Measurements from ENCODE around the gene FRS3. TPM values are rescaled to one million over a fixed set of nuclear protein-coding genes. Genes with fewer than 3 reads are reported as not detected.

FRS3 gene
- total RNA-seq, 4 donors from 2014 or later, result 1.3 to 6.5 (median 4.0) TPM

DNA sequence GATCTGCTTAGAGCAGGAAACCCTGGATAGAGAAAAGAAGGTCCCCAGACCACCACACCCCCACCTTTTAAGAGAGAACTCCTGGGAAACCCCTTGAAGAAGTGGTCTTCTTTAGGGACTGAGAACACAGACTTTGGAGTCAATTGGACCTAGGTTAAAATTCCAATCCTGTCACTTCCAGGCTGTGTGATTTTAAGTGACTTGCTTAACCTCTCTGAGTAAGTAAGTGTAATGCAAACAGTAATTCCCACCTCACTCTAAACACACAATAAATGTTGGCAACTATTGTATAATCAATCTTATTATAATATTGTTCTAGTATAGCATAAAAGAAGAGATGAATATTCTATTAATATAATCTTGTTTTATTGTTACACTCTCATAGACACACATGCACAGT, 47.6 kb downstream of the FRS3 start:
- no peak overlapping the region for H3K4me3 ChIP-seq
- TF ChIP-seq POLR2AphosphoS5 (IDR thresholded peaks at IDR 0.05) (no peak), POLR2A (IDR thresholded peaks at IDR 0.05) (no peak), EP300 (IDR thresholded peaks at IDR 0.05) (no peak)
- TF ChIP-seq, protein P1, sequence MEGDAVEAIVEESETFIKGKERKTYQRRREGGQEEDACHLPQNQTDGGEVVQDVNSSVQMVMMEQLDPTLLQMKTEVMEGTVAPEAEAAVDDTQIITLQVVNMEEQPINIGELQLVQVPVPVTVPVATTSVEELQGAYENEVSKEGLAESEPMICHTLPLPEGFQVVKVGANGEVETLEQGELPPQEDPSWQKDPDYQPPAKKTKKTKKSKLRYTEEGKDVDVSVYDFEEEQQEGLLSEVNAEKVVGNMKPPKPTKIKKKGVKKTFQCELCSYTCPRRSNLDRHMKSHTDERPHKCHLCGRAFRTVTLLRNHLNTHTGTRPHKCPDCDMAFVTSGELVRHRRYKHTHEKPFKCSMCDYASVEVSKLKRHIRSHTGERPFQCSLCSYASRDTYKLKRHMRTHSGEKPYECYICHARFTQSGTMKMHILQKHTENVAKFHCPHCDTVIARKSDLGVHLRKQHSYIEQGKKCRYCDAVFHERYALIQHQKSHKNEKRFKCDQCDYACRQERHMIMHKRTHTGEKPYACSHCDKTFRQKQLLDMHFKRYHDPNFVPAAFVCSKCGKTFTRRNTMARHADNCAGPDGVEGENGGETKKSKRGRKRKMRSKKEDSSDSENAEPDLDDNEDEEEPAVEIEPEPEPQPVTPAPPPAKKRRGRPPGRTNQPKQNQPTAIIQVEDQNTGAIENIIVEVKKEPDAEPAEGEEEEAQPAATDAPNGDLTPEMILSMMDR (IDR thresholded peaks at IDR 0.05), result no peak
- peaks cover 0 to 77% (median 14%) of the 10 kb centered on the region in 3 donors for H3K4me1 ChIP-seq
- no peak overlapping the region for H3K27ac ChIP-seq
- H3K27me3 ChIP-seq, result no peaks in the 10 kb centered on the region
- ATAC-seq, result no peak
- peaks cover 0 to 4% of the 10 kb centered on the region in 2 donors for H3K36me3 ChIP-seq
- H3K9me3 ChIP-seq, result no peaks in the 10 kb centered on the region

DNA sequence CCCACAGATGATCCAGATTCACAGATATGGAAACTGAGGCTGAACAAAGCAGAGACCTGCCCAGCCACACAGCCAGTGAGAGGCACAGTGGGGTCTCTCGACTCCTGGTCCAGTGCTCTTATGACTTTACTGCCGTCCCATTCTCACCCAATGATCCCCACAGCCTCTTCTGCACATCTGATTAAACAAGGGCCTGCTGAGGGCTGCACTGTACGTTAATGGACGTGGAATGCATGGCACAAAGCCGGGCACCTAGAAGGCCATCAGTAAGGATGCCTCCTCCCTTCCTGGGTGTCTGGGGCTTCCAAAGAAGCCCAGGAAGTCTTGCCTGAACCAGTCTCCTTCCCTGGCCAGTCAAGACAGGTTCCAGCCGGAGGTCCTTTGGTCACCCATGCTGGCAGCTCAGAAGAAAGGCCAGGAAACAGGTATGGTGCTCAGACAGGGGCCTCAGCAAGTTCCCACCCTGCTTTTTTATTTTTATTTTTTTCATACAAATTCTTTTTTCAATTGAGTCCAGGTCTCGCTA, 48.1 kb downstream of the FRS3 start:
- no peak for ATAC-seq
- Histone ChIP-seq H3K27me3 (no peaks in the 10 kb centered on the region), H3K36me3 (peaks cover 0 to 4% of the 10 kb centered on the region in 2 donors), H3K4me1 (peaks cover 0 to 81% (median 14%) of the 10 kb centered on the region in 3 donors), H3K9me3 (no peaks in the 10 kb centered on the region), H3K4me3 (no peak overlapping the region), H3K27ac (no peak overlapping the region)
- WGBS, 2 donors (ENCODE audit: low coverage in 1 of 2), result 67 to 85% methylated on average over 5 of the region's 7 CpGs
- no peak for TF ChIP-seq POLR2AphosphoS5 (IDR thresholded peaks at IDR 0.05)
- TF ChIP-seq EP300 (IDR thresholded peaks at IDR 0.05), result no peak
- TF ChIP-seq, protein P1 (IDR thresholded peaks at IDR 0.05), result no peak
- no peak for TF ChIP-seq POLR2A (IDR thresholded peaks at IDR 0.05)

DNA sequence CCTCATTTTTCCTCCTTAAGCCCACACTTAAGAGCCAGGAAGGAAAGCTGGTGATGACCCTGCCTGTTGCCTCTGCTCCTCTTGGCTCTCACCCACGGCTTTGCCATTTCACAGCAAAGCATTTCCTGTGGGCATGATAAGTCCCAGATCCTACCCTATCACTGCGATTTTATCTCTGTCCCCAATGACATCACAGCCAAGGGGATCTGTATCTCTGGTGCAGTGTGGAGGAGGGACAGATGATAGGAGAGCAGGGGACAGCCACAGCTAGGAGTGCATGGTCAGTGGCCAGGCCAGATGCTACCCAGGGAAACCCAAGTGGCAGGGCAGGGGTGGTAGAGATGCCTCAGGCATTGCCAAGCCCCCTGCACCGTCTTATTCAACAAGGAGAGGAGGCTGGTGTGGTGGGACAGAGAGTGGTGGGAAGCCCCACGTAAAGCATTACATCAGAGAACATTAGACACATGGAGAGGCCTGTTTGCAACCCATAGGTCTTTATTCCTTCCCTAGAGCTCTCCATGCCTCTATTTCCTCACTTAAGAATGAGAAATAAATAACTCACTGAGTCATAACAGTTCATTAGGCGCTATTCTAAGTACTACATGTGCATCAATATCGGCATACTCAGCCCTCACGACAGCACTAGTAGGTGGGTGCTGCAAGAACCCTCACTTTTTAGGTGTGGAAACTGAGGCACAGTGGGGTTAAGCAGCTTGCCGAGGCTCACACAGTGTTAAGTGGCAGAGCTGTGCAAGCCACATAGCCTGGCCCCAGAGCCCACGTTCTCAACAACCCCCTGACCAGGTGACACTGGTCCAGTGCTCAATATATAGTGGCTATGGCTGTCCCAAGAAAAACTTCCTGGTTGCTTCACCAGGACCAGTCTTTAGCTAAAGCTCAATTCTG, 48.9 kb downstream of the FRS3 start:
- Histone ChIP-seq H3K4me1 (peaks cover 0 to 77% (median 14%) of the 10 kb centered on the region in 3 donors), H3K27me3 (no peaks in the 10 kb centered on the region), H3K27ac (no peak overlapping the region), H3K9me3 (no peaks in the 10 kb centered on the region), H3K4me3 (no peak overlapping the region), H3K36me3 (peaks cover 0 to 4% of the 10 kb centered on the region in 2 donors)
- TF ChIP-seq, protein P1 (IDR thresholded peaks at IDR 0.05), result no peak
- no peak for TF ChIP-seq POLR2A (IDR thresholded peaks at IDR 0.05)
- TF ChIP-seq POLR2AphosphoS5 (IDR thresholded peaks at IDR 0.05), result no peak
- TF ChIP-seq EP300 (IDR thresholded peaks at IDR 0.05), result no peak
- ATAC-seq, result no peak
- WGBS, 2 donors (ENCODE audit: low coverage in 1 of 2), result 80 to 81% methylated on average over 3 to 7 of the region's 9 CpGs

DNA sequence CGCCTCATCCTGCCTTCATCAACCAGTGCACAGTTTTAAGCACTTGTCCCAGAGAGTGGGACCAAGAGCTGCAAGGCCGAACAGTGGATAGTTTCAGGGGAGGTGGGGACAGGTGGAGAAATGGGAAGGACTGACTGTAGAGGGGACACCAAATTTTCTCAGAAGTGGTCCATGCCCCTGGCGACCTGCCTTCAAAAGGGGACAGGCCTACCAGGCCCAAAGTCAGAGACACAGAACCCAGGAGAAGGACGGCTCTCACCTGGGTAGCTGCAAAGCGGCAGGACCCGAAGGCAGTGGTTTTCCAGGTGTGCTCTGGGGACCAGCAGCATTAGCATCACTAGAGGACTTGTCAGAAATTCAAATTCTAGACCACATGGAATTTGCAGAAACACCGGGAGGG, 50.1 kb downstream of the FRS3 start:
- TF ChIP-seq POLR2AphosphoS5 (IDR thresholded peaks at IDR 0.05) (no peak), EP300 (IDR thresholded peaks at IDR 0.05) (no peak), POLR2A (IDR thresholded peaks at IDR 0.05) (no peak)
- TF ChIP-seq, protein P1 (IDR thresholded peaks at IDR 0.05), result no peak
- no peak overlapping the region for H3K4me3 ChIP-seq
- peaks cover 0 to 84% (median 15%) of the 10 kb centered on the region in 3 donors for H3K4me1 ChIP-seq
- no peaks in the 10 kb centered on the region for H3K27me3 ChIP-seq
- WGBS, 2 donors (ENCODE audit: low coverage in 1 of 2), result 90 to 94% methylated on average over 2 to 6 of the region's 7 CpGs
- no peak overlapping the region for H3K27ac ChIP-seq
- H3K36me3 ChIP-seq, result peaks cover 0 to 4% of the 10 kb centered on the region in 2 donors
- ATAC-seq, result no peak
- H3K9me3 ChIP-seq, result no peaks in the 10 kb centered on the region
